Inferior parietal cortex (tissue), 1 donor: ENCODE data around the gene SGMS1.
"Not testable (repeated sequence)": the region's sequence is repeated elsewhere in the genome, so short reads cannot be mapped to it uniquely, and the experiment has no call there.

Experiments used
- DNase-seq: peaks from one replicate; pipeline ENCODE4 v3.0.0-alpha.2; 2016; ENCODE audit errors: extremely low spot score

Gene SGMS1

GRCh38 chr10:50510517-50511473, 113.0 kb downstream of the SGMS1 start:
- DNase-seq = peak; percentile 59

DNA sequence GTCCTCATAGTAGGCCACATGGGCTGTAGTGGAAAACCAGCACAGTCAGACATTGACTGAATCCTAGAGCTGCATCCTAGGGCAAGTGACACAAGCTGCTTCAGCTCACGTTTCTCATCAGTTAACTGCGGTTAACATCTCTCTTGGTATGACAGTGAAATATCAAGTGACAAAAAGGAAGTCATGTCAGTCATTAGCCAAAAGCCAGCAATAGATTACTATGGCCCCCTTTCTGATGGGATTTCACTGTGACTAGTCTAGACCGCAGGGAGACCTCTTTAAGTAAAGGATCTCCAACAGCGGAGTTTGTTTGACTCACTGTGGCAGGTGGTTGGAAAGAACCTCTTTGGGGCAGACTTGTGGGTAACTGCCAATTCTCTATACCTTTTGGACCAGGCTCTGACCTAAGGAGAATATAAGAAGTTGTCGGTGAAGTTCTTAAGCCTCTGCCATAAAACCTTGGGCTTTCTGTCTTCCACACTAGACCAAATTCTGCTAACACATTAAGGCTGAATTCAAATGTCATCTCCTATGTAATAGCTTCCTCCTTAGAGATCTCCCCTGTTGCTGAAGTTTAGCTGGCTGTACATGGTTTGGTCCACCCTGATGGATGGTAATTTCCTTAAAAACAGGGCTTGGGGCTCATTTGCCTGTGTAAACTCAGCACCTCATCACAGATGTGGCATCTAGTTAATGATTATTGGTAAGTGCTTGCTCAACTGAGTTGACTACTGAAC, 115.3 kb downstream of the SGMS1 start:
- DNase-seq = no peak

- DNase-seq = peak; percentile 86
Observed at GRCh38 chr10:50506861-50507573, 116.7 kb downstream of the SGMS1 start.

DNA sequence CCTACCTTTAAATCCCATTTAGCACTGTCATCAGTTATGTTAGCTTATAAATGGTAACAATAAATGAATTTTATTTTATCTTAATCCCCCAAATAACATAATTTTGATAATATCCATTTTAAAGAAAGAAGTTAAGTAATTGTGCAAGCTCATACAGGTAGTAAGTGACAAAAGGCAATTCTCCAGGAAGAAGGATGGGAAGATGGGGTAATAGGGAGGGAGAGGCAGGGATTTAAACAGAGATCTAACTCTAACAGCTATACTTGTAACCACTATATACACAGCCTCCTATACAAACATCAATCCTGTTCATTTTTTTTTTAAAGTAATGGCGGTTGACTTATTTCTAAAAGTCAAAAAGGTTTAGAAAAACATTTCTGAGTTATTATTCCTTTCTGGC, 119.4 kb downstream of the SGMS1 start:
- no peak for DNase-seq

GRCh38 chr10:50503661-50504320, 120.0 kb downstream of the SGMS1 start:
- DNase-seq = no peak

DNA sequence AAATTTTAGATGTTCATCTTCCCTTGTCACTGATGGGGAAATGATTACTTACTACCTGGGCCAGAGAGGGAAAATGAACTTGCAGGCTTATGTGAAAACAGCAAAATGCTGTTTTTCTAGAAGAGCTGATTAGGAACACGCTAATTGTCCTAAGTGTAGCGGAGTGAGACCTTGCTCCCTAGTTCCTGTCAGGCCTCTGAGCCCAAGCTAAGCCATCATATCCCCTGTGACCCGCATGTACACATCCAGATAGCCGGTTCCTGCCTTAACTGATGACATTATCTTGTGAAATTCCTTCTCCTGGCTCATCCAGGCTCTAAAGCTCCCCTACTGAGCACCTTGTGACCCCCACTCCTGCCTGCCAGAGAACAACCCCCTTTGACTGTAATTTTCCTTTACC, 120.6 kb downstream of the SGMS1 start:
- not testable (repeated sequence) for DNase-seq

DNA sequence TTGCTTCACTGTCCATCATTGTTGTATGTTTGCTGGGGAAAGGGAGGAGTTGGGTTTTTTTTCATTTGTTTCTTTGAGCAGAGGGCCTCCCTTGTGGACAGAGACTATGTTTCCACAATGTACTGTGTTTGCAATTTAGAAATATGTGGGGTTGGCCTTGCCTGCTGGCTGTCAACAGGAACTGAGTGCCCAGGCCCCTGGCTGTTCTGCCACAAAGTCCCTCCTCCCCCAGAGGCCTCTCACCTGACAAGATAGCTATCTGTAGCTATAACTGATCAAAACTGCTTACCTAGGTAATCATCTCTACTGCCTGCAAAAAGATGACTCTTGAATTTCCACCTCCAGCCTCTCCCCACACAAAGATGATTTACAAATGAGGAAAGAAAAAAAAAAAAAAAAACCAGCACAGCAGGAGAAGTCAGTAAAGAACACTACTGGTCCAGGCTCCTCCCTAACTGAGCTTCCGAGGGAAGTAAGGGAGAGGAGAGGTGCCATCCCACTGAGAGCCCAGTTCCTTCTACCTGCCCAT, 121.8 kb downstream of the SGMS1 start:
- no peak for DNase-seq

DNA sequence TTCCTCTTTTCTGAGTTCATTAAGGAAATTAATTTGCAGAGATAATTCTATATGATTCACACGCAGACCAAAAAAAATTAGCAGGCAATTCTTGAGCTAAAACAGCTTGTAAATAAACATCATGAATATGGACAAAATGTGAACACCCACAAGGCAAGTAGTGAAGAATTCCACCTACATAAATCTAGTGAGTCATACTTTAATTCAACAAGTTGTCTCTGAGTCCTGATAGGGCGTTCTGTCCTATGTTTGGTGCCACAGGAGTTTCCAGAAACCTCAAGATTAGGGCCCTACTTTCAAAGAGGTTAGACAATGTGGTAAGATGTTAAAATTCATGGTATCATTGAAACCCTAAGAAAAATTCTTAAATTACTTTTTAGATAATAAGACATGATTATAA, 122.3 kb downstream of the SGMS1 start:
- no peak for DNase-seq

- no peak for DNase-seq
Observed at GRCh38 chr10:50498465-50498864, 125.3 kb downstream of the SGMS1 start.

- no peak for DNase-seq
Observed at GRCh38 chr10:50497758-50498157, 126.0 kb downstream of the SGMS1 start.

- DNase-seq = no peak
Observed at GRCh38 chr10:50496228-50496627, 127.5 kb downstream of the SGMS1 start.

GRCh38 chr10:50490241-50490640, 133.5 kb downstream of the SGMS1 start:
- DNase-seq = no peak

- DNase-seq = not testable (repeated sequence)
Observed at GRCh38 chr10:50484550-50484949, 139.2 kb downstream of the SGMS1 start.

- no peak for DNase-seq
Observed at GRCh38 chr10:50480054-50481007, 143.4 kb downstream of the SGMS1 start.

DNA sequence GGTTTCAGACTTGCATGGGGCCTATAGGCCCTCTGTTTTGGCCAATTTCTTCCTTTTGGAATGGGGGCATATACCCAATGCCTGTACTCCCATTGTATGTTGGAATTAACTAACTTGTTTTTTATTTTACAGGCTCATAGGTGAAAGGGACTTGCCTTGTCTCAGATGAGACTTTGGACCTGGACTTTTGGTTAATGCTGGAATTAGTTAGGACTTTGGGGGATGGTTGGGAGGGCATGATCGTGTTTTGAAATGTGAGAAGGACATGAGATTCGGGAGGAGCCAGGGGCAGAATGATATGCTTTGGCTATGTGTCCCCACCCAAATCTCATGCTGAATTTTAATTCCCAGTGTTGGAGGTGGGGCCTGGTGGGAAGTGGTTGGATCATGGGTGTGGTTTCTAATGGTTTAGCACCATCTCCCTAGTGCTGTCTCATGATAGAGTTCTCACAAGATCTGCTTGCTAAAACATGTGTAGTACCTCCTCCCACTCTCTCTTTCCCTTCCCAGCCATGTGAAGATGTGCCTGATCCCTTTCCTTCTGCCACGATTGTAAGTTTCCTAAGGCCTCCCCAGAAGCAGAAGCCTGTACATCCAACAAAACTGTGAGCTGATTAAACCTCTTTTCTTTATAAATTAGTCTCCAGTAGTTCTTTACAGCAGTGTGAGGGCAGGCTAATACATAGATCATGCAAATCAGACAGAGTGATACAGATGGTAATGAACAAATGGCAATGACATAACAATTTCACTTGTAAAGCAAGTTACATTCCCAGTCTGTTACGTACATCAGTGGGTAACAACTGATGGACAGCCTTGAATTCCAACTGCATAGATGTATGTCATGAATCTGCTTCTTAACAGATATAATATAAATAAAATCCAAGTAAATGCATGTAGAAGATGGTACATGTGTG, 146.2 kb downstream of the SGMS1 start:
- DNase-seq = no peak

DNA sequence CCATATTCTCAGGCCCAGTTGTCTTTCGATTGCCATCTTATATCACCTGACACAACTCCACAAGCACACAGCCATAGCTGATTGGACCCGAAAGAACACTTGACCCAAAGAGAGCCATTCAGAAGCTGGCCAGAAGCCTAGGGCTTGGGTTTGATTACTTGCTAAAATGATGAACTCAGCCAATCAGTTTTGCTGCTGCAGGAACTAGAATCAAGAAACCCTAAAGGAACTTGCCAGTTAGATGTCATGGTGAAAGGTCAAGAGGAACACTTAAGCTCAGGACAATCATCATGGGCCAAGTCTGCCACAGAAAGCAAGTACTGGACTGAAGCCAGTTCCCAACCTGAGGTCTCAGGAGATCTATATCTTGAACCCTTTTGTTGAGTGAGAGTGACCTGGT, 150.0 kb downstream of the SGMS1 start:
- no peak for DNase-seq

GRCh38 chr10:50472914-50473313, 150.8 kb downstream of the SGMS1 start:
- no peak for DNase-seq

- no peak for DNase-seq
Observed at GRCh38 chr10:50471583-50471975, 152.2 kb downstream of the SGMS1 start.
